TTC549 (cell line): Measurements from ENCODE around the gene KLHL36.

Experiments used
- FAIRE-seq: peaks from 2 replicates; lab custom pipeline; 2012; peaks lifted over from hg19 to GRCh38; lab: Jason Lieb, UNC

KLHL36 gene

GRCh38 chr16:84647828-84648594, at the start of gene KLHL36:
Gene KLHL36, plus strand, starts transcription at chr16:84648511. Its CDS starts 2,357 bp downstream, at chr16:84650868.
- no peak for FAIRE-seq

GRCh38 chr16:84599521-84600202, 48.6 kb upstream of the KLHL36 start:
- no peak for FAIRE-seq

- no peak for FAIRE-seq
Measured at GRCh38 chr16:84600343-84601229, 47.7 kb upstream of the KLHL36 start.

GRCh38 chr16:84603140-84603816, 45.0 kb upstream of the KLHL36 start:
- no peak for FAIRE-seq

GRCh38 chr16:84603940-84604339, 44.4 kb upstream of the KLHL36 start:
- FAIRE-seq = no peak

GRCh38 chr16:84604477-84605013, 43.8 kb upstream of the KLHL36 start:
- no peak for FAIRE-seq

- FAIRE-seq = no peak
Measured at GRCh38 chr16:84605339-84605848, 42.9 kb upstream of the KLHL36 start.

- no peak for FAIRE-seq
Measured at GRCh38 chr16:84606081-84606875, 42.0 kb upstream of the KLHL36 start.

GRCh38 chr16:84607061-84607460, 41.2 kb upstream of the KLHL36 start:
- FAIRE-seq = no peak

GRCh38 chr16:84607694-84608093, 40.6 kb upstream of the KLHL36 start:
- FAIRE-seq = no peak

GRCh38 chr16:84608282-84608681, 40.0 kb upstream of the KLHL36 start:
- no peak for FAIRE-seq

GRCh38 chr16:84609563-84610177, 38.6 kb upstream of the KLHL36 start:
- no peak for FAIRE-seq

- FAIRE-seq = no peak
Measured at GRCh38 chr16:84610376-84610775, 37.9 kb upstream of the KLHL36 start.

- no peak for FAIRE-seq
Measured at GRCh38 chr16:84611041-84611440, 37.3 kb upstream of the KLHL36 start.

- FAIRE-seq = no peak
Measured at GRCh38 chr16:84612686-84613085, 35.6 kb upstream of the KLHL36 start.

GRCh38 chr16:84613408-84614072, 34.8 kb upstream of the KLHL36 start:
- no peak for FAIRE-seq

- FAIRE-seq = no peak
Measured at GRCh38 chr16:84614073-84614459, 34.2 kb upstream of the KLHL36 start.

GRCh38 chr16:84614623-84614967, 33.7 kb upstream of the KLHL36 start:
- no peak for FAIRE-seq

- FAIRE-seq = no peak
Measured at GRCh38 chr16:84614968-84615813, 33.1 kb upstream of the KLHL36 start.
